Fibroblast of skin of right biceps (primary cell): Measurements from ENCODE around the gene TMEM252.
A peak's percentile ranks its signal among the peaks of the same experiment; 100 is the strongest.

ENCODE experiments used
- DNase-seq: peaks from one replicate; pipeline ENCODE4 v3.0.0-alpha.2; 2013

TMEM252 gene

GRCh38 chr9:68541568-68541967 lies 885 bp upstream of the TMEM252 start:
- DNase-seq = no peak

GRCh38 chr9:68538200-68538599 lies 2.5 kb downstream of the TMEM252 start:
- DNase-seq = no peak

- DNase-seq = no peak
Measured at GRCh38 chr9:68537616-68537880, 3.1 kb downstream of the TMEM252 start.

- no peak for DNase-seq
Measured at GRCh38 chr9:68536876-68537615, 3.6 kb downstream of the TMEM252 start.

GRCh38 chr9:68533678-68534077 lies 7.0 kb downstream of the TMEM252 start:
- DNase-seq = no peak

- DNase-seq = no peak
Measured at GRCh38 chr9:68532131-68532530, 8.6 kb downstream of the TMEM252 start.

GRCh38 chr9:68530618-68531017 lies 10.1 kb downstream of the TMEM252 start:
- DNase-seq = no peak

- no peak for DNase-seq
Measured at GRCh38 chr9:68523367-68523936, 17.2 kb downstream of the TMEM252 start.

- no peak for DNase-seq
Measured at GRCh38 chr9:68522954-68523353, 17.7 kb downstream of the TMEM252 start.

- DNase-seq = no peak
Measured at GRCh38 chr9:68522131-68522530, 18.6 kb downstream of the TMEM252 start.

- DNase-seq = peak; percentile 28
Measured at GRCh38 chr9:68515326-68516017, 25.2 kb downstream of the TMEM252 start.

- no peak for DNase-seq
Measured at GRCh38 chr9:68513981-68514380, 26.7 kb downstream of the TMEM252 start.

- no peak for DNase-seq
Measured at GRCh38 chr9:68513385-68513784, 27.3 kb downstream of the TMEM252 start.

- DNase-seq = no peak
Measured at GRCh38 chr9:68509689-68510088, 31.0 kb downstream of the TMEM252 start.

- DNase-seq = no peak
Measured at GRCh38 chr9:68508547-68508946, 32.1 kb downstream of the TMEM252 start.

GRCh38 chr9:68507806-68508145 lies 32.9 kb downstream of the TMEM252 start:
- no peak for DNase-seq

GRCh38 chr9:68507130-68507805 lies 33.4 kb downstream of the TMEM252 start:
- no peak for DNase-seq

- no peak for DNase-seq
Measured at GRCh38 chr9:68506551-68506950, 34.1 kb downstream of the TMEM252 start.

GRCh38 chr9:68505681-68506409 lies 34.8 kb downstream of the TMEM252 start:
- no peak for DNase-seq

- DNase-seq = no peak
Measured at GRCh38 chr9:68502279-68502678, 38.4 kb downstream of the TMEM252 start.

- peak; percentile 42 for DNase-seq
Measured at GRCh38 chr9:68500457-68501381, 40.0 kb downstream of the TMEM252 start.

GRCh38 chr9:68498816-68499215 lies 41.9 kb downstream of the TMEM252 start:
- no peak for DNase-seq
